GM18861 (cell line): ENCODE measurements around the gene SPR.

Experiments used
- ATAC-seq: cut with Tn5 transposase; IDR thresholded peaks from one replicate; pipeline ENCODE4 v1.9.1; 2021; ENCODE audit not compliant: unreplicated experiment

The SPR gene

GRCh38 chr2:72887032-72887739 is at the start of gene SPR:
SPR (plus strand) TSS chr2:72887408; CDS start chr2:72887433, 25 bp downstream.
- ATAC-seq: peak; percentile 90

GRCh38 chr2:72840066-72840465 is 47.1 kb upstream of the SPR start:
- ATAC-seq: no peak

GRCh38 chr2:72841462-72842125 is 45.6 kb upstream of the SPR start:
- ATAC-seq: no peak

- ATAC-seq: no peak
Measured at GRCh38 chr2:72843301-72843700, 43.9 kb upstream of the SPR start.

- peak; percentile 99 for ATAC-seq
Measured at GRCh38 chr2:72846171-72847095, 40.8 kb upstream of the SPR start.

- ATAC-seq: no peak
Measured at GRCh38 chr2:72847534-72848315, 39.5 kb upstream of the SPR start.

- ATAC-seq: no peak
Measured at GRCh38 chr2:72848436-72849137, 38.6 kb upstream of the SPR start.

- no peak for ATAC-seq
Measured at GRCh38 chr2:72849138-72849462, 38.1 kb upstream of the SPR start.

- no peak for ATAC-seq
Measured at GRCh38 chr2:72851333-72851732, 35.9 kb upstream of the SPR start.

GRCh38 chr2:72859831-72860262 is 27.4 kb upstream of the SPR start:
- ATAC-seq: peak; percentile 49

GRCh38 chr2:72862239-72862988 is 24.8 kb upstream of the SPR start:
- ATAC-seq: peak; percentile 86

- no peak for ATAC-seq
Measured at GRCh38 chr2:72863046-72863445, 24.2 kb upstream of the SPR start.

GRCh38 chr2:72864500-72864899 is 22.7 kb upstream of the SPR start:
- ATAC-seq: peak; percentile 69

GRCh38 chr2:72871060-72871459 is 16.1 kb upstream of the SPR start:
- no peak for ATAC-seq

GRCh38 chr2:72871880-72872279 is 15.3 kb upstream of the SPR start:
- ATAC-seq: no peak

- no peak for ATAC-seq
Measured at GRCh38 chr2:72883356-72883962, 3.7 kb upstream of the SPR start.

- no peak for ATAC-seq
Measured at GRCh38 chr2:72886505-72887031, 640 bp upstream of the SPR start.

- peak; percentile 17 for ATAC-seq
Measured at GRCh38 chr2:72887740-72888437, 681 bp downstream of the SPR start.
